GM13976 (cell line): ENCODE measurements around the gene PRMT5.
"Not testable (repeated sequence)": the region's sequence is repeated elsewhere in the genome, so short reads cannot be mapped to it uniquely, and the experiment has no call there.

Experiments used
- DNase-seq: peaks from one replicate; pipeline ENCODE4 v3.0.0; 2012; ENCODE audit warnings: low spot score
- in situ Hi-C: fragments of 300-500 bp; cut with MboI; formaldehyde crosslinking; loops from one replicate; pipeline ENCODE4 v1.12.0; 2022; ENCODE audit warnings: low sequenced_read_pairs, mixed read lengths, inconsistent platforms; ENCODE audit not compliant: unreplicated experiment
- TF ChIP-seq, protein P1 (sequence below): IDR thresholded peaks from 2 replicates; pipeline ENCODE4 v1.5.1; 2012; ENCODE audit warnings: borderline replicate concordance, mild to moderate bottlenecking; ENCODE audit not compliant: insufficient read depth; ENCODE audit errors: extremely low read depth, missing control alignments, control extremely low read depth

Gene PRMT5

GRCh38 chr14:22955702-22956569 is 26.8 kb upstream of the PRMT5 start:
- in situ Hi-C loops: no loop called here
- TF ChIP-seq, protein P1, sequence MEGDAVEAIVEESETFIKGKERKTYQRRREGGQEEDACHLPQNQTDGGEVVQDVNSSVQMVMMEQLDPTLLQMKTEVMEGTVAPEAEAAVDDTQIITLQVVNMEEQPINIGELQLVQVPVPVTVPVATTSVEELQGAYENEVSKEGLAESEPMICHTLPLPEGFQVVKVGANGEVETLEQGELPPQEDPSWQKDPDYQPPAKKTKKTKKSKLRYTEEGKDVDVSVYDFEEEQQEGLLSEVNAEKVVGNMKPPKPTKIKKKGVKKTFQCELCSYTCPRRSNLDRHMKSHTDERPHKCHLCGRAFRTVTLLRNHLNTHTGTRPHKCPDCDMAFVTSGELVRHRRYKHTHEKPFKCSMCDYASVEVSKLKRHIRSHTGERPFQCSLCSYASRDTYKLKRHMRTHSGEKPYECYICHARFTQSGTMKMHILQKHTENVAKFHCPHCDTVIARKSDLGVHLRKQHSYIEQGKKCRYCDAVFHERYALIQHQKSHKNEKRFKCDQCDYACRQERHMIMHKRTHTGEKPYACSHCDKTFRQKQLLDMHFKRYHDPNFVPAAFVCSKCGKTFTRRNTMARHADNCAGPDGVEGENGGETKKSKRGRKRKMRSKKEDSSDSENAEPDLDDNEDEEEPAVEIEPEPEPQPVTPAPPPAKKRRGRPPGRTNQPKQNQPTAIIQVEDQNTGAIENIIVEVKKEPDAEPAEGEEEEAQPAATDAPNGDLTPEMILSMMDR: no peak
- DNase-seq: no peak

DNA sequence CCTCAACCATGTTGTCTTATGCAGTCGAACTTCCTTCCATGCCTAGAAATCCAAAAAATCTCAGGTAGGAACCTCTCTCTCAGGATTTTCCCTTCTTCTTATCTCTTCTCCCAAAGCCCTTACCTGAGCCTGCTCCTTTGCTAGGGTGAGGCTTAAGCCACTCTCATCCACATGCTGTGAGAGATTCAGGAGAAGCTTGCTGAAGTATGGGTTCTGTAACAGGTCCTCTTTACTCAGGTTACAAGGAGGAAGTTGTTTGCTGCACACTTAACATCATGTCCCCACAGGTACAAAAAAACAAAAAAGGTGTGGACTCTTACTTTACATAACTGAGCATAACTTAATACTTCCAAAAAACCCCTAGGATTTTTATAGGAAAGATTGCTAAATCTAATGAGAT is 23.2 kb upstream of the PRMT5 start:
- TF ChIP-seq, protein P1: no peak
- DNase-seq: no peak
- in situ Hi-C loops: no loop called here

DNA sequence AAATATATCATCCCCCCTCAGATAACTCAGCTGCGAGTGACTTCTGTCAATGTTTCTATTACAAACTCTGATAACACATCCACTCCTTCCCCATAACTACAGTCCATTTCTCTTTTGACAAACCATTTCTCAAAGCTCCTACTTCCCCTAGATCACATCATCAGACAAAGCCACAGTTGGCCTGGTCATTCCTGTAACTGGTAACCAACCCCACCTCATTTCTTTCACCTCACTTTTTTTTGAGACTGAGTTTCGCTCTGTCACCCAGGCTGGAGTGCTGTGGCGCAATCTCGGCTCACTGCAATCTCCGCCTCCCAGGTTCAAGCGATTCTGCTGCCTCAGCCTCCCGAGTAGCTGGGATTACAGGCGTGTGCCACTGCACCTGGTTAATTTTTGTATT is 22.6 kb upstream of the PRMT5 start:
- in situ Hi-C loops, DNase-seq: not testable (repeated sequence)

GRCh38 chr14:22945642-22946041 is 16.5 kb upstream of the PRMT5 start:
- TF ChIP-seq, protein P1: no peak
- in situ Hi-C loops: no loop called here
- no peak for DNase-seq

DNA sequence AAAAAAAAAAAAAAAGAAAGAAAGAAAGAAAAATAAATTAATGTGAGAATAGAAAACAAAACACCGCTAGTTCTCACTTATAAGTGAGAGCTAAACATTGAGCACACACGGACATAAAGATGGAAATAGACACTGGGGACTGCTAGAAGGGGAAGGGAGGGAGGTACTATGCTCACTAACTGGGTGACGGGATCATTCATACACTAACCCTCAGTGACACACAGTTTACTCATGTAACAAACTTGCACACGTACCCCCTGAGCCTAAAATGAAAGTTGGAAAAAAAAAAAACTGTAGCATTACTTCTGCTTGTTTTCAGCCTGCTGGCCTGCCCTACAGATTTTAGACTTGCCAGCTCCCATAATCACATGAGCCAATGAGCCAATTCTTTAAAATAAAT is 10.5 kb upstream of the PRMT5 start:
- no peak for DNase-seq
- TF ChIP-seq, protein P1: no peak
- in situ Hi-C loops: no loop called here

DNA sequence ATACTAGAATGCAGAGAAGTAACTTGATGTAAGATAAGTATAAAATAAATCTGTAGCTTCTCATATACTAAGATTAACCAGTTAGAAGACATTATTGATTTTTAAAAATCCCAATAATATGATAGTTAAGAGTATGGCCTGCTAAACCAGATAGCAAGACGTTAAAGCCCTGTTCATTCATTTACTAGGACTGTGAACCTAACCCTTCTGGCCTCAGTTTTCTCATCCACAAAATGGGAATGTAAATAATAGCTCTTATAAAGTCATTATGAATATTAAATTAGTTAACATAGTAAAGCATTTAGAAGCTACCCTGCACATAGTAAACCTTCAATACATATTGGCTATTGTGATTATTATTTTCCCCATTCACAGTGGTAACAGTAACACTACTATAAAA is 6.0 kb upstream of the PRMT5 start:
- in situ Hi-C loops: no loop called here
- no peak for DNase-seq
- TF ChIP-seq, protein P1: no peak

DNA sequence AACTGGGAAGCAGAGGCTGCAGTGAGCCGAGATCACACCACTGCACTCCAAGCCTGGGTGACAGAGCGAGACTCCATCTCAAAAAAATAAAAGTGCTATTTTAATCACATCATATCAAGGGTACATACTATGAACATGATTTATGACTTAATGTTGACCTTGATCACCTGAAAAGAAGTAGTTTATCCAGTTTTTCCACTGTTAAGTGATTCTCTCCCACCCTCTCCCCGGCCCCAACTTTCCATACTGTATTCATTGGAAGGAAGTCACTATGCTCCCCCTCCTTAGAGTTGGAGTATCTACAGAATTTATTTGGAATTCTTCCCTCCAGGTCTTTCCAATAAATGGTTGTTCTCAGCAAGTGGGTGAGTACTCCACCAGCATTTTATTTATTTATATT is 3.0 kb upstream of the PRMT5 start:
- in situ Hi-C loops: no loop called here
- TF ChIP-seq, protein P1: no peak
- no peak for DNase-seq
